Measurements from ENCODE around the gene PSEN2. TPM values are rescaled to one million over a fixed set of nuclear protein-coding genes. Genes with fewer than 3 reads are reported as not detected.

Gene PSEN2
- total and polyA plus RNA-seq, 9 of the 15 experiments (the other 6 are each of a cell fraction or from before 2014, with no cell fraction given): 2.3 to 21.5 (median 13.7) TPM

DNA sequence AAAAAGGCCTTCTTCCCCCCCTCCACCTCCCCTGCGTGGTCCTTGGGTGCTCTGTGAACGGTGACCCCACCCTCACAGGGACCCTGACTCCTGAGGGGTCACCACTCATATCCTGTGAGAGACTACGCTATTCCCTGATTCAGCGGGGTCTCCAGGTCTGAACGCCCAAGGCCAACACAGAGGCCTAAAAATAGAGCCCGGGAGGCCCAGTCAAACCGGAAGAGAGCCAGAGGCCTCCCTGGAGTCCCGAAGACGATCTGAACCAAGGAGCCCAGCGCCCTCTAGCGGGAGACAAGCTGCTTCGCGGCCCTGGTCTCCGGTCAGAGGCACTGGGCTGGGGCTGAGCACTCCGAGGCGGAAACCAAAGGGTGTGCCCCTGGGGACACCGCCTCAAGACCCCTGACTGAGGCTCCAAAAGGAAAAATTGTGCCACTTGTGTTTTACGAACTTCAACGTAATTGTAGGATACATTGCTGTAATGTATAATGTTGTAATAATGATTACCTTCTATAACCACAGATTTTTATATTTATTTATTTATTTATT lies 42.4 kb upstream of the PSEN2 start (continued):
- TF ChIP-seq SAFB2 (IDR thresholded peaks at IDR 0.05; ENCODE audit: borderline replicate concordance, low read depth, low read length, severe bottlenecking) (no peak), ZBTB43 (CRISPR knock-in tag; IDR thresholded peaks at IDR 0.05) (no peak), ZNF384 (IDR thresholded peaks at IDR 0.05; ENCODE audit: low read depth, low read length) (peak; percentile 26; the same call in 1 of the 2 replicates), SRSF9 (IDR thresholded peaks at IDR 0.05; ENCODE audit: borderline replicate concordance, low read depth, low read length) (no peak), MYBL2 (IDR thresholded peaks at IDR 0.05; ENCODE audit: low read depth) (no peak), MYBL2 (CRISPR knock-in tag; IDR thresholded peaks at IDR 0.05; ENCODE audit: borderline replicate concordance) (no peak), KLF1 (tag; IDR thresholded peaks at IDR 0.05) (no peak), RB1 (IDR thresholded peaks at IDR 0.05; ENCODE audit: low read depth) (peak; percentile 90), ZNF263 (CRISPR knock-in tag; IDR thresholded peaks at IDR 0.05; ENCODE audit: borderline replicate concordance) (no peak; the same call in 1 of the 2 replicates), JUND (IDR thresholded peaks at IDR 0.05; ENCODE audit: borderline replicate concordance, low read depth, low read length) (peak; percentile 28; the same call in 1 of the 2 replicates), JUND (tag; IDR thresholded peaks at IDR 0.05; ENCODE audit: borderline replicate concordance, low read depth, low read length) (no peak; the same call in 2 of the 3 replicates), RAD51 (IDR thresholded peaks at IDR 0.05; ENCODE audit: borderline replicate concordance, low read depth) (no peak), PHF20 (IDR thresholded peaks at IDR 0.05; ENCODE audit: partially characterized antibody) (peak; percentile 78), ZNF707 (CRISPR knock-in tag; conservative IDR thresholded peaks at IDR 0.05) (no peak), ETS1 (conservative IDR thresholded peaks at IDR 0.05; ENCODE audit: control insufficient read depth, low read depth, low read length) (peak; percentile 65; the same call in 1 of the 2 replicates), SMC3 (conservative IDR thresholded peaks at IDR 0.05; ENCODE audit: insufficient read depth, low read depth, low read length) (peak; percentile 98), CHCHD3 (CRISPR knock-in tag; IDR thresholded peaks at IDR 0.05) (no peak), HLTF (IDR thresholded peaks at IDR 0.05) (no peak)
- TF ChIP-seq, protein P1, sequence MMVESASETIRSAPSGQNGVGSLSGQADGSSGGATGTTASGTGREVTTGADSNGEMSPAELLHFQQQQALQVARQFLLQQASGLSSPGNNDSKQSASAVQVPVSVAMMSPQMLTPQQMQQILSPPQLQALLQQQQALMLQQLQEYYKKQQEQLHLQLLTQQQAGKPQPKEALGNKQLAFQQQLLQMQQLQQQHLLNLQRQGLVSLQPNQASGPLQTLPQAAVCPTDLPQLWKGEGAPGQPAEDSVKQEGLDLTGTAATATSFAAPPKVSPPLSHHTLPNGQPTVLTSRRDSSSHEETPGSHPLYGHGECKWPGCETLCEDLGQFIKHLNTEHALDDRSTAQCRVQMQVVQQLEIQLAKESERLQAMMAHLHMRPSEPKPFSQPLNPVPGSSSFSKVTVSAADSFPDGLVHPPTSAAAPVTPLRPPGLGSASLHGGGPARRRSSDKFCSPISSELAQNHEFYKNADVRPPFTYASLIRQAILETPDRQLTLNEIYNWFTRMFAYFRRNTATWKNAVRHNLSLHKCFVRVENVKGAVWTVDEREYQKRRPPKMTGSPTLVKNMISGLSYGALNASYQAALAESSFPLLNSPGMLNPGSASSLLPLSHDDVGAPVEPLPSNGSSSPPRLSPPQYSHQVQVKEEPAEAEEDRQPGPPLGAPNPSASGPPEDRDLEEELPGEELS (CRISPR knock-in tag; IDR thresholded peaks at IDR 0.05; ENCODE audit: borderline replicate concordance): no peak
- TF ChIP-seq, protein P2, sequence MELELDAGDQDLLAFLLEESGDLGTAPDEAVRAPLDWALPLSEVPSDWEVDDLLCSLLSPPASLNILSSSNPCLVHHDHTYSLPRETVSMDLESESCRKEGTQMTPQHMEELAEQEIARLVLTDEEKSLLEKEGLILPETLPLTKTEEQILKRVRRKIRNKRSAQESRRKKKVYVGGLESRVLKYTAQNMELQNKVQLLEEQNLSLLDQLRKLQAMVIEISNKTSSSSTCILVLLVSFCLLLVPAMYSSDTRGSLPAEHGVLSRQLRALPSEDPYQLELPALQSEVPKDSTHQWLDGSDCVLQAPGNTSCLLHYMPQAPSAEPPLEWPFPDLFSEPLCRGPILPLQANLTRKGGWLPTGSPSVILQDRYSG (tag; conservative IDR thresholded peaks at IDR 0.05; ENCODE audit: low read depth): no peak
- TF ChIP-seq, protein P3, sequence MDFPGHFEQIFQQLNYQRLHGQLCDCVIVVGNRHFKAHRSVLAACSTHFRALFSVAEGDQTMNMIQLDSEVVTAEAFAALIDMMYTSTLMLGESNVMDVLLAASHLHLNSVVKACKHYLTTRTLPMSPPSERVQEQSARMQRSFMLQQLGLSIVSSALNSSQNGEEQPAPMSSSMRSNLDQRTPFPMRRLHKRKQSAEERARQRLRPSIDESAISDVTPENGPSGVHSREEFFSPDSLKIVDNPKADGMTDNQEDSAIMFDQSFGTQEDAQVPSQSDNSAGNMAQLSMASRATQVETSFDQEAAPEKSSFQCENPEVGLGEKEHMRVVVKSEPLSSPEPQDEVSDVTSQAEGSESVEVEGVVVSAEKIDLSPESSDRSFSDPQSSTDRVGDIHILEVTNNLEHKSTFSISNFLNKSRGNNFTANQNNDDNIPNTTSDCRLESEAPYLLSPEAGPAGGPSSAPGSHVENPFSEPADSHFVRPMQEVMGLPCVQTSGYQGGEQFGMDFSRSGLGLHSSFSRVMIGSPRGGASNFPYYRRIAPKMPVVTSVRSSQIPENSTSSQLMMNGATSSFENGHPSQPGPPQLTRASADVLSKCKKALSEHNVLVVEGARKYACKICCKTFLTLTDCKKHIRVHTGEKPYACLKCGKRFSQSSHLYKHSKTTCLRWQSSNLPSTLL (IDR thresholded peaks at IDR 0.05): no peak
